ENCODE measurements around the gene HSDL1. TPM values are rescaled to one million over a fixed set of nuclear protein-coding genes. Genes with fewer than 3 reads are reported as not detected.

The HSDL1 gene
- polyA plus RNA-seq (ENCODE audit: insufficient read length in 3 of 3): 10 to 100 TPM; 40.0 to 53.0 (median 45.4) TPM
- long read RNA-seq, donor 1, transcript HSDL1-201 (6 exons, 3,519 nt): major isoform, 8 of 16 reads
- long read RNA-seq, donor 1, transcript HSDL1-208 (1 exons, 3,059 nt): minor isoform, 7 of 16 reads
- long read RNA-seq, donor 1, partial matches to known transcripts: 0 of 16 reads
- long read RNA-seq, donor 1, other reads (novel, unspliced or antisense): 0 of 16 reads
- long read RNA-seq, donor 2, transcript HSDL1-208 (1 exons, 3,059 nt): major isoform, 14 of 18 reads
- long read RNA-seq, donor 2, partial matches to known transcripts: 0 of 18 reads
- long read RNA-seq, donor 2, other reads (novel, unspliced or antisense): 0 of 18 reads
- long read RNA-seq, donor 3, transcript HSDL1-201 (6 exons, 3,519 nt): major isoform, 14 of 31 reads
- long read RNA-seq, donor 3, transcript HSDL1-208 (1 exons, 3,059 nt): major isoform, 14 of 31 reads
- long read RNA-seq, donor 3, partial matches to known transcripts: 0 of 31 reads
- long read RNA-seq, donor 3, other reads (novel, unspliced or antisense): 0 of 31 reads
- long read RNA-seq, donor 4, transcript HSDL1-208 (1 exons, 3,059 nt): major isoform, 5 of 9 reads
- long read RNA-seq, donor 4, partial matches to known transcripts: 0 of 9 reads
- long read RNA-seq, donor 4, other reads (novel, unspliced or antisense): 0 of 9 reads
- long read RNA-seq, donor 5: 0 reads
- long read RNA-seq, donor 6, transcript HSDL1-208 (1 exons, 3,059 nt): major isoform, 18 of 30 reads
- long read RNA-seq, donor 6, transcript HSDL1-201 (6 exons, 3,519 nt): minor isoform, 10 of 30 reads
- long read RNA-seq, donor 6, partial matches to known transcripts: 0 of 30 reads
- long read RNA-seq, donor 6, other reads (novel, unspliced or antisense): 0 of 30 reads
- long read RNA-seq, donor 7, transcript HSDL1-208 (1 exons, 3,059 nt): major isoform, 19 of 26 reads
- long read RNA-seq, donor 7, transcript HSDL1-201 (6 exons, 3,519 nt): minor isoform, 6 of 26 reads
- long read RNA-seq, donor 7, partial matches to known transcripts: 0 of 26 reads
- long read RNA-seq, donor 7, other reads (novel, unspliced or antisense): 0 of 26 reads
- long read RNA-seq, donor 8: 0 reads
- long read RNA-seq, donor 9, transcript HSDL1-208 (1 exons, 3,059 nt): major isoform, 8 of 12 reads
- long read RNA-seq, donor 9, partial matches to known transcripts: 0 of 12 reads
- long read RNA-seq, donor 9, other reads (novel, unspliced or antisense): 0 of 12 reads
- long read RNA-seq, donor 10, transcript HSDL1-201 (6 exons, 3,519 nt): minor isoform, 8 of 21 reads
- long read RNA-seq, donor 10, transcript HSDL1-208 (1 exons, 3,059 nt): major isoform, 11 of 21 reads
- long read RNA-seq, donor 10, partial matches to known transcripts: 0 of 21 reads
- long read RNA-seq, donor 10, other reads (novel, unspliced or antisense): 0 of 21 reads
- long read RNA-seq, donor 11, partial matches to known transcripts: 0 of 9 reads
- long read RNA-seq, donor 11, other reads (novel, unspliced or antisense): 0 of 9 reads
- long read RNA-seq, donor 12, transcript HSDL1-208 (1 exons, 3,059 nt): major isoform, 8 of 10 reads
- long read RNA-seq, donor 12, partial matches to known transcripts: 0 of 10 reads
- long read RNA-seq, donor 12, other reads (novel, unspliced or antisense): 0 of 10 reads
- long read RNA-seq, donor 13: 0 reads
- long read RNA-seq, donor 14, transcript HSDL1-201 (6 exons, 3,519 nt): minor isoform, 9 of 30 reads
- long read RNA-seq, donor 14, transcript HSDL1-208 (1 exons, 3,059 nt): major isoform, 19 of 30 reads
- long read RNA-seq, donor 14, partial matches to known transcripts: 0 of 30 reads
- long read RNA-seq, donor 14, other reads (novel, unspliced or antisense): 0 of 30 reads
- long read RNA-seq, donor 15, transcript HSDL1-208 (1 exons, 3,059 nt): major isoform, 6 of 9 reads
- long read RNA-seq, donor 15, partial matches to known transcripts: 0 of 9 reads
- long read RNA-seq, donor 15, other reads (novel, unspliced or antisense): 0 of 9 reads
- long read RNA-seq, donor 16, transcript HSDL1-208 (1 exons, 3,059 nt): major isoform, 28 of 45 reads
- long read RNA-seq, donor 16, transcript HSDL1-201 (6 exons, 3,519 nt): minor isoform, 16 of 45 reads
- long read RNA-seq, donor 16, partial matches to known transcripts: 0 of 45 reads
- long read RNA-seq, donor 16, other reads (novel, unspliced or antisense): 0 of 45 reads

DNA sequence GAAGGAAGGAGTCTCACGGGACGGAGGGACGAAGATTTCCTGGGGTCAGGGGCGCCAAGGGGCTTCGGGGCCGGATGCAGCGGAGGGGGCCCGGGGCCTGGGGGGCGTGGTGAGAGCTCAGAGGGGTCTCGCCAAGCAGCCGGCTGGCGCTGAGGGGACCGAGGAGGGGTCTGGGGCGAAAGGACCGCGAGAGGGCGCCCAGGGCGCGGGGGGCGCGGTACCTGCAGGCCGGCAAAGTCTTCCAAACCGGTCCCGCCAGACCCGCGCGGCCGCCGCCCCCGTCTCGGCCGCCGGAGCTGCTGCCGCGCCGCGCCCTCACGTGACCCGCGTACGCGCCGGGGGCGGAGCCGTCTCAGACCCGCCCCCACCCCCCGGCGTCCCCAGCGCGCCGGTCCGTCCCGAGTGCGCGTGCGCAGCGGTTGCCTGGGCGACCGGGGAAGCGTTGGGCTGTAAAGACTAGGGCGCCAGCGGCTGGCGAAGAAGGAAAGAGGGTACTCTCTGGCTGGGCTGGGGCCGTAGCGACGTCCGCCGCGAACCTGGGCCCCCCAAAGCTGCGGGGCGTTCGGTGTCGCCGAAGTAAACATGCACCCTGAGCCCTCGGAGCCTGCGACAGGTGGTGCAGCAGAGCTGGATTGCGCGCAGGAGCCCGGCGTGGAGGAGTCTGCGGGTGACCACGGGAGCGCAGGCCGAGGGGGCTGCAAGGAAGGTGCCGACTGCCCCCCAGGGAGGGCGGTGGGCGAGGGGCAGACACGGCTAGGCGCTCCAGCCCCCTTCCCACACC, at the start of gene HSDL1, which contains the start of gene DNAAF1:
Gene HSDL1, minus strand, starts transcription at position 319 of the 781 bp plus-strand sequence. CDS start 13,856 bp downstream, outside the sequence.
Gene DNAAF1, plus strand, starts transcription at position 450 of the 781 bp plus-strand sequence. Its CDS starts 133 bp downstream, at position 583.
- DNase-seq (ENCODE audit: extremely low read depth in 1 of 11, low read depth in 9 of 11, low spot score in 4 of 11): peak; percentile 72 to 91 (median 88)

DNA sequence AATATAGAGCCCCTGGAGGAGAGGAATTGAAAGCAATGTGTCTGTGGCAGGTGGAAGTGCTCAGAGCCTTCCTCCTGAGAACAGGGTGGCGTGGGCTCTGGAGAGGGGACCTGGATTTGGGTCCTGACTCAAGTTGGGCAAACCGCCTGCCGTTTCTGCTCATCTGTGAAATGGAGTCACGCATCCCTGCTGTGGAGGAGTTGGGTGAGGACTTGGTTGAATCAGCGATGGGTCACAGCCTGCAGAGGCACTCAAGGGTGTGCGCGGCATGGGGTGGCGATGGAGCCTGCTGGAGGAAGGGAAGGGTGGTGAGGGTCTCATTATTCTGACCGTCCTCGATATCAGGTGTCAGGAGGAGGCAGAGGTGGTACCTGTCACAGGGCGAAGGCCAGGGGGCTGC, 49.0 kb upstream of the HSDL1 start:
- DNase-seq (ENCODE audit: extremely low read depth in 1 of 11, low read depth in 9 of 11, low spot score in 4 of 11): no peak

DNA sequence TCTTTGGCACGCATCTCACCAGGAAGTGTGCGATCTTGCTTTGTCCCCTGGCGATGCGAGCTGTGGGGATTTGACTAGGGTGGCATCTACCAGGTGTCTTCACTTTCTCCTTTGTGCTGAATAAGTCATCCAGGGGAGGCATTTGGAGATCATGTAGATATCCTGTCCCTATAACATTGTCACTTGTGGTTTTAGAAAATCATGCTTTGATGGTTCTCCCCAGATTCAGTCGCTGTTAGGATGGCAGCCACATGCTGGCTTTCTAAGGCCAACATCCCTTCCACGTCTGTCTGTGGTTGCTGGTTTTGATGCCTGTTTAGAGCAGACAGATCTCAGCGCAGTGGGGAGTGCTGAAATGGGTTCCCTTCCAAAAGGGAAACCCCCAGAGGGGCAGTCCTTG, 48.5 kb upstream of the HSDL1 start:
- no peak for DNase-seq (ENCODE audit: extremely low read depth in 1 of 11, low read depth in 9 of 11, low spot score in 4 of 11)

- DNase-seq (ENCODE audit: extremely low read depth in 1 of 11, low read depth in 9 of 11, low spot score in 4 of 11): no peak
Measured at GRCh38 chr16:84191466-84191865, 46.5 kb upstream of the HSDL1 start.

DNA sequence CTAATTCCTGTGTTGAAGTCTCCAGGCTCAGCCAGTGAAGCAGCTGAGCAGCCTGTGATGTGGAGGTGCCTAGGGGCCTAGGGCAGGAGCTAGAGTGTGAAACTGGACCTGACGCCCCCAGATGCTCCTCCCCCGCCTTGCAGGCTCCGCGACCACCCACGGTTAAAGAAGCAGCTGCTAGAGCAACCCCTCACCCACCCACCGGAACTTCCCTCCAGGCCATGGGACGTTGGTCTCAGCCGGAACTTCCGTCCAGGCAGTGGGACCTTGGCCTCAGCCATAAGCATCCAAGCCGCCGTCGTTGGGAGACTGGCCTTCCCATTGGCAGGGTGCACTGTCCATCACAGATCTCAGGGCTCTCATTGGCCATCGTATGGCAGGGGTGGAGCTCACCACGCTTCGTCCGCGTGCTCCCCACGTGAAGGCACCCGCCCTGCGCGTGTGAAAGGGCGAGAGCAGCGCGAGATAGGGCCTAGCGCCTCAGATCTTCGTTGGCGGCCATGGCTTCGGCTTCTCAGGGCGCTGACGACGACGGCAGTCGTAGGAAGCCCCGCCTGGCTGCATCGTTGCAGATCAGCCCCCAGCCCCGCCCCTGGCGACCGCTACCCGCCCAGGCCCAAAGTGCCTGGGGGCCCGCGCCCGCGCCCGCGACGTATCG, 45.9 kb upstream of the HSDL1 start, which contains the start of gene ADAD2:
Gene ADAD2, plus strand, starts transcription at position 427 of the 658 bp plus-strand sequence. Its CDS starts 74 bp downstream, at position 501.
- no peak for DNase-seq (ENCODE audit: extremely low read depth in 1 of 11, low read depth in 9 of 11, low spot score in 4 of 11)

DNA sequence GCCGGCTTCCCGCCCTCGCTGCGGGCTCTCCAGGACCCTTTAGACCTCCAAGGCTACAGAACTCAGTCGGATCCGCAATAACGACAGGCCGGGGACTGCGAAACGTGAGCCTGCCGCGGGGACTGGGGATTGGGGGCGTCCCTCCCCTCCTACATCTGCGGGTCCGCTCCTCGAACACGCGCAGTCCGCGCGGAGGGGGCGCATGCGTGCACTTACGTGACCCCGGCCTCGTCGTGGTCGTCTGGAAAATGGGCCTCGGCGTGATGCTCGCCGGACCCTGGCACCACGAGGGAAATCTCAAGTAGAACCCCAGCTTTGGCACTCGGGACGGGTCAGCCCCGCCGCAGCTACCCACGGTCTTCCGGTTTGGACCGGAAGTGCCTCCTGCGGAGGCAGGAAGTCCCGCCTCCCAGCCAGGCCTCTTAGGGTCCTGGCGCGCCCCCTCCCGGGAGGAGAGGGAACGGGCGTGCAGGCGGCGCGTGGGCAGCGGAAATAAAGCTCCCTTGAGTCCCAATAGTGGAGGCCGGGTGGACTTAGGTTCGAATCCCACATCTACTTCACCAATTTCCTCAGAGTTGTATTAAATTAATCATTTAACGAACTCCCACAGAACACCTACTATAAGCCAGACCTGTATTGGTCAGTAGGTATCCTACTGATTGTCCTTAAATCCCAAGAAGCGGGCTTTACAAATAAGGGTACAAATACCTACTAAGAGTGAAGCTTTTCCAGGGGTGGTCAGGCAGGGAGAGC, 41.9 kb upstream of the HSDL1 start, which contains the start of gene TAF1C:
Gene TAF1C, minus strand, starts transcription at position 373 of the 753 bp plus-strand sequence. CDS start 2,069 bp downstream, outside the sequence.
- DNase-seq (ENCODE audit: extremely low read depth in 1 of 11, low read depth in 9 of 11, low spot score in 4 of 11): peak; percentile 86 to 97 (median 90)

DNA sequence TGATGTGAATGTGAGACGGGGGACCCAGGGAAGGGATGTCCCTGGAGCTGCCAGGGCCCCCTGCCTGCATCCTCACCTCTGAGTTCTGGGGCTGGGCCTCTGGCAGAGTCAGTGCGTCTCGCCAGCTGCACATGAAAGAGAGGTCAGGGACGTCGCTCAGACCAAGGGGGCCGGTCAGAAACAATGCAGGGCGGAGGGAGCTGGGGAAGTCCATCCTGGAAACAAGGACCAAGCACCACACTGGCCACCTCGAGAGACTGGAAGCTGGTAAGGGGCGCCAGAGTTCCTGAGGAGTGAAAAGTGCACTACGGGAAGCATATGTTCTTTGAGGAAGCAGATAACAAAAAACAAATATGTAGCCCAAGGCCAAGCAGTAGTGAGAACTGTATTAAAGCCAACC, 39.8 kb upstream of the HSDL1 start:
- no peak for DNase-seq (ENCODE audit: extremely low read depth in 1 of 11, low read depth in 9 of 11, low spot score in 4 of 11)

DNA sequence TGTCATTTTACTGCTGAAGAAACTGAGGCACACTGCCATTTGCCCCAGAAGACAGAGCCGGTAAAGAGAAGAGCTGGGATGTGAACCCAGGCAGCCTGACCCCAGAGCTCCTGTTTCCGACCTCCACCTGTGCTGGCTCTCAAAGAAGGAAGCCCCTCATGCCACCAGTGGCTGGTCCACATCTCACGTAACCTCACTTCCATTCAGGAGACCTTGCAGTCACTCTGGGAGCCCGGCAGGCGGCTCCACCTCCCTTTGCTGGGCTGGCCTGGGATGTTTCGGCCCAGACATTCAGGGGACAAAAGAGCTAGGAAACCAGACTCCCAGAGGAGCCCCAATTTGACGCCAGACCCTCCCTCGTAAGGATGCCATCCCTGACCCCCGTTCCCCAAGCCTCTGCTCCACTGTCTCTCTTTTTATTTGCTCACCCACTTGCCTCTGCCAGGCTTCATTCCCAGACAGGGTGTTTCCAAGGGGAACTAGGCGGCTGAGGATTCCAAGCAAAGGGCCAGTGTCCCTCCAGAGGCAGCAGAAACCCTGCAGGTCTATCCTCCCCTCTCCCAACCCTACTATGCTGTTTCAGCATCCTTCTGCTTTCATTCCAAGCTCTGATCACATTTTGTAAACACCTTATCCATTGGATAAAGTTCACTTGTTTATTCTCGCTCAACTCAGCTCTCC, 39.1 kb upstream of the HSDL1 start:
- DNase-seq (ENCODE audit: extremely low read depth in 1 of 11, low read depth in 9 of 11, low spot score in 4 of 11): no peak

- no peak for DNase-seq (ENCODE audit: extremely low read depth in 1 of 11, low read depth in 9 of 11, low spot score in 4 of 11)
Measured at GRCh38 chr16:84183572-84183875, 38.5 kb upstream of the HSDL1 start.

GRCh38 chr16:84182680-84183571, 37.9 kb upstream of the HSDL1 start:
- no peak for DNase-seq (ENCODE audit: extremely low read depth in 1 of 11, low read depth in 9 of 11, low spot score in 4 of 11)

DNA sequence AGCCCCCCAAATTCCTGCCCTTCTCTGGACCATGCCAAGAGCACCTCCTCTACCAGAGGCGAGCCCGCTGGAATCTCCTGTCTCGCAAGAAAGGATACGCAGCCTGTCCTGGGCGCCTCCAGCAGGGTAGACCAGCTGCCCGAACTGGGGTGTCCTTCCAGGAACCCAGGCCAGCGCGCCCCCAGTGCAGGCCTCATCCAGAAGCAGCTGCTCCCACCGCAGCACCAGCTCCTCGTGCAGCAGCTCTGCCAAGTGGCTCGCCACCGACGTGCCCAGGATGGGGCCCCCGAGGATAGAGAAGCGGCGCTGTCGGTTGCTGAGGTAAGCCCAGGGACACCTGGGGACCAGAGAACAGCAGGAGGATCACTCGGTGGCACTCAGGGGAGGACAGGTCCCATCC, 37.1 kb upstream of the HSDL1 start:
- DNase-seq (ENCODE audit: extremely low read depth in 1 of 11, low read depth in 9 of 11, low spot score in 4 of 11): no peak

- no peak for DNase-seq (ENCODE audit: extremely low read depth in 1 of 11, low read depth in 9 of 11, low spot score in 4 of 11)
Measured at GRCh38 chr16:84181144-84181915, 36.4 kb upstream of the HSDL1 start.
